Measurements from ENCODE around the gene SNCAIP.

- TF ChIP-seq, protein P1, sequence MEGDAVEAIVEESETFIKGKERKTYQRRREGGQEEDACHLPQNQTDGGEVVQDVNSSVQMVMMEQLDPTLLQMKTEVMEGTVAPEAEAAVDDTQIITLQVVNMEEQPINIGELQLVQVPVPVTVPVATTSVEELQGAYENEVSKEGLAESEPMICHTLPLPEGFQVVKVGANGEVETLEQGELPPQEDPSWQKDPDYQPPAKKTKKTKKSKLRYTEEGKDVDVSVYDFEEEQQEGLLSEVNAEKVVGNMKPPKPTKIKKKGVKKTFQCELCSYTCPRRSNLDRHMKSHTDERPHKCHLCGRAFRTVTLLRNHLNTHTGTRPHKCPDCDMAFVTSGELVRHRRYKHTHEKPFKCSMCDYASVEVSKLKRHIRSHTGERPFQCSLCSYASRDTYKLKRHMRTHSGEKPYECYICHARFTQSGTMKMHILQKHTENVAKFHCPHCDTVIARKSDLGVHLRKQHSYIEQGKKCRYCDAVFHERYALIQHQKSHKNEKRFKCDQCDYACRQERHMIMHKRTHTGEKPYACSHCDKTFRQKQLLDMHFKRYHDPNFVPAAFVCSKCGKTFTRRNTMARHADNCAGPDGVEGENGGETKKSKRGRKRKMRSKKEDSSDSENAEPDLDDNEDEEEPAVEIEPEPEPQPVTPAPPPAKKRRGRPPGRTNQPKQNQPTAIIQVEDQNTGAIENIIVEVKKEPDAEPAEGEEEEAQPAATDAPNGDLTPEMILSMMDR (conservative IDR thresholded peaks at IDR 0.05 in 1 of 2, IDR thresholded peaks at IDR 0.05 in 1 of 2; ENCODE audit: low read depth in 1 of 2, low read length in 2 of 2): peak; percentile 51 to 59
- TF ChIP-seq EZH2 (IDR thresholded peaks at IDR 0.05; ENCODE audit: low read length, missing control alignments): no peak
These were observed 146.3 kb downstream of the SNCAIP start for GRCh38 chr5:122458278-122458872.

Data from fibroblast of lung (primary cell).